Fibroblast of skin of right quadriceps (primary cell): ENCODE results near the gene HOXD4.

Source experiments
- DNase-seq: peaks from one replicate; pipeline ENCODE4 v3.0.0-alpha.2; 2013

HOXD4 gene

DNA sequence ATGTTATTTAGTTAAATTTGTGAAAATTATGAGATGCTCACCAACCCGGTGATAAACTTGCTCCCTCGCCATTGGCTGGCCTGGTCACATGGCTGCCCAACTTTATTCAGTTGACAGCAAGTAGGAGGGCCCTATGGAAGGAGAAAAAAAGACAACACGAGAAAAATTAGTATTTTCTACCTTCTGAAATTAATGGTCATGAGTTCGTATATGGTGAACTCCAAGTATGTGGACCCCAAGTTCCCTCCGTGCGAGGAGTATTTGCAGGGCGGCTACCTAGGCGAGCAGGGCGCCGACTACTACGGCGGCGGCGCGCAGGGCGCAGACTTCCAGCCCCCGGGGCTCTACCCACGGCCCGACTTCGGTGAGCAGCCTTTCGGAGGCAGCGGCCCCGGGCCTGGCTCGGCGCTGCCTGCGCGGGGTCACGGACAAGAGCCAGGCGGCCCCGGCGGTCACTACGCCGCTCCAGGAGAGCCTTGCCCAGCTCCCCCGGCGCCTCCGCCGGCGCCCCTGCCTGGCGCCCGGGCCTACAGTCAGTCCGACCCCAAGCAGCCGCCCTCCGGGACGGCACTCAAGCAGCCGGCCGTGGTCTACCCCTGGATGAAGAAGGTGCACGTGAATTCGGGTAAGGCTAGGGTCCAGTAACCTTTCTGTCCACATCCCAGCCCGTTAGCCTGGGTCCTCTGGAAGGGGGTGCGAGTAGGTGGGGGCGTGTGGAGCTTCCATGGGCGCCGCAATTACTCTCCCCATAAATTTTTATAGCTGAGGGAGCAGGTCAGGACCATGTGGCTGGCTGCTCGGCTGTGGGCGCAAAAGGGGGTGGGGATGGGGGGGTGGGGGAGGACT, at the start of gene HOXD4:
TSS of gene HOXD4 (plus strand) at position 109 of the 846 bp plus-strand sequence. CDS start at position 193, 84 bp downstream.
- DNase-seq, result no peak

DNA sequence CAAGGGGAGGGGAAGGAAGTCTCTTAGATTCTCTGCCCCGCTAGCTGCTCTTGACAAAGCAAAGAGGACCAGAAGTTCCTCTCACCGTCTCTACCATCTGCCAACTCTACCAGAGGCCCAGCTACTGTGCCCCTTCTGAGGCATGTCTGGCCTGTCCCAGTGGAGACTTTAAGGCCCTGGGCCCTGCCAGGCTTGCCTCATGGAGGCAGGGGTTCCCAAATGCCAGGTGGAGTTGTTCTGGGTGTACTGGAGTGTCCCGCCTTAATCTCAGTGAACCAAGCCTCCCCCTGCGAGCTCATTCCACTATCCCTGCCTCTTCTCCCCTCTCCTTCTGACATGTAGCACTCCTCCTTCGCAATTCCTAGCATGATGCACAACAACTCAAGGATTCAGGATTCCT, 49.5 kb upstream of the HOXD4 start:
- no peak for DNase-seq

DNA sequence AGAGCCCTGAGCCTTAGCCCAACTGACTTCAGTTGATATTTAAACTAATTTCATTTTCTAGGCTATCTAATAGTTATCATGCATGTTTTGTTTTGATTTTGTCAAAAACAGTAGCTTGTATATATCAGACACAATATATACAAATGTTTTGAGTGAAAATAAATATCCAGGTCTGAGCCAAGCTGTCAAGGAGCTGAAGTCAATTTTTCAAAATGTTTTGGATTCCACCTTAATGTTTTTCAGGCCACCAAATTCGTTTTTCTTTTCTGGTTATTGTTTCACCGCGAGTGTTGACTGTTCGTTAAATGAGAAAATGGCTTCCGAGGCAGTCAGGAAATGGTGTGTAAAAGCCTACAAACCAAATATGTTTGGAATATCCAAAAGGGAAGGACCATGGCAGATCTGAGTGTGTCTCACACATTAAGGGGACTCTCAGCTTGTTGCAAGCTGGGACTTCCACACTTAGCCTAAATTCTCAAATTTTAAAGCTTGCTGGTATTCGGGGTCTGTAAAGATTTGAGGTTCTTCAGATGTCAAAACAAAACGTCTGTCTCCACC, 49.0 kb upstream of the HOXD4 start:
- no peak for DNase-seq

DNA sequence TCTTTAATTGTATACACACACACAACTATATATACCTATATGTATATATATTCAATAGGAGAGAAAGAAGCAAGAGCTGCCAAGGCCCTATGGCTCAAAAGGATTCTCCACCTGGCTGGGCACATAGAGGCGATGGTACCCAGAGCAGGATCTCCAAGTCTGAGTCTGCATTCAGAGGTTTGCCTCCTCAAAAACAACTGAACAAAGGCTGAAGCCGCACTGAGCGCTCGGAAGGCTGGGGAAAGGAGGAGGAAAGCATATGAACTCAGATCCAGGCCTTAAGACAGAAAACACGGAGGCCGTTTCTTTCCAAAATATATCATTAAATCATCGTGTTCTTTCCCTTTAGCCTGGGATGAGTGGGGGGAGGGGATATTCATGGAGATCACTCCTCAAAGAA, 48.2 kb upstream of the HOXD4 start:
- no peak for DNase-seq

DNA sequence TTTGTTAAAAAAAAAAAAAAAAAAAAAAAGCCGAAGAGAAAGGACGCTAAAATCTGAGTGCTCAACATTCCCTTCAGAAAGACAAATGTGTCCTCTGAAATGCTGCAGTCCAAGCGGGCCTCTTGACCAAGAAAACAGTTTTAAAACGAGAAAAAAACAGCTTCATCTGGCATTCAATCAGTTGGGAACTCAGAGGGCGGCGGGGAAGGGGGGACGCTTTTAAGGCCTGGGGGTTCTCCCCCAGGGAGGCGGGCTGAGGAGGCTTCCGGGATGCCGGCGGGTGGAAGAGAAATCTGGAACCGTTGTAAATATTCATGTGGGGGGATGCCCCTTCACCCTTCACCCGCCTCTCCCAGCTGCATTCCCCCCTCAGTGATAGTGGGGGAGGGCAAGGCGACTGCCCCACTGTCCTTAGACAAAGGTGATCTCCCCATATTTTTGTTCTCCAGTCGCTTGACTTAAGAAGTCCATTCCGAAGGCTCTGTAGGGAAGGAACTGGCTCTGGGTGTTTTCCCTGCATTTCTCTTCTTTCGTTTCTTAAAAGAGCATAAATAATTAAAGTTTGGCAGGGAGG, 47.5 kb upstream of the HOXD4 start:
- DNase-seq, result no peak

DNA sequence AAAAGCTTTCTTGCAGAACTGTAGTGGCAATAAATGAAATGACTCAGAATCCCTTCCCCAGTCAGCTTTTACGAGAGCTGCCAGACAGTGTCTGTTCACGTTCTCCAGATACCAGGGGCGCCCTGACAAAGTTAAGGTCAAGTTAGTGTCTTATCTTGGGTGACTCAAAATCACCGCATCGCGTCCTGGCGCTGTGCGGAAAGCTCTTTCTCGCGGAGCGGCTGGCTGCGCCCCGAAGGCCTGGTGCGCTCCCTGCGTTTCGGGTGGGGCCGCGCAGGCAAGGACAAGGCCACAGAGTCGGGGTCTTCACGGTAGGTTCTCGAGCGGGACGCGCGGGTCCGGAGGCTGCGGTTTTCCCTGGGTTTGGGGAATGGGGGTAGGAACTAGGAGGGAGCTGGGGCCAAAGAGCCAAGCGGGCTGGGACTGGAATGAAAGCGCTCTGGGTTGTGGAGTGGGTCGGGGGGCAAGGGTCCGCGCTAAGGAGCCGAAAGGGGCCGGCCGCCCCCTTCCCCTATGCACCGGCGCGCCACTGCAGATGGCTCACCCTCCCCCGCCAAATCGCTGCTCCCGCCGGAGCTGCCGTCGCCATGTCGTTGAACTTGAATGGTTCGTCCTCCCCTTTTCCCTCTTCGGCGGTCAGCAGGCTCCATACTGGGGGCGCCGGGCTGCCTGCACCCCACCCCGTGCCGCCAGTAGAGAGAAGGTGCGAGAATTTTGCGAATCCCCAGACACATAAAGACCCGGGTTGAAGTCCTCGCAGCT, 46.9 kb upstream of the HOXD4 start:
- DNase-seq, result peak; percentile 83

DNA sequence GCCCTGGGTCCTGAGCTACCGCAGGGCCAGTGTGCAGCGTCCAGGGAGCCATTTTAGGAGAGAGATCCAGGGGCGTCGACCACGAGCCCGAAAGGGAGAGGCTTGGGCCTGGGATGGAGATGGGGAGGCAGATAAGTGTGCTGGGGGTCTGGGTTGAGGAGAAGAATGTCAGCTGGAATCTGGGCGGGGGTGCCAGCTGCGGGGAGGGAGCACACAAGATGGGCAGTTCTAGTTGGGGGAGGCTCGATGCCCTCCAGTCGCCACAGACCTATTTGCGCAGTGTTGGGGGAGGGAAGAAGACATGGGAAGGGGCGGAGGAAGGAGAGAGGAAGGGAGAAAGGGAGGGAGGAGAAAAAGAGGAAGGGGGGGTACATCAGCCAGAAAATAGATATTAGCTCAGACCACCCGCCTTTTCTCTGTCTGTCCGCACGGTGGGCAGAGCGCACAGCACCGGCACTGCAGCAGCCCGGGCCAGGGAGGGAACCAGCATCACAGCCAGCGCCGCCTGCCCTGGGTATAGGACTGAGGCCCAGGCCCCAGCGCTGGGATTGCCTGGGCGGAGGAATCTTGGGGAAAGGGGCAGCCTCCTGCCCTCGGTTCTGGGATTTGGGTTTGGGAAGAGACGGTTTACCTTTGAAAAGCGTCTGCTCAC, 46.1 kb upstream of the HOXD4 start:
- no peak for DNase-seq

DNA sequence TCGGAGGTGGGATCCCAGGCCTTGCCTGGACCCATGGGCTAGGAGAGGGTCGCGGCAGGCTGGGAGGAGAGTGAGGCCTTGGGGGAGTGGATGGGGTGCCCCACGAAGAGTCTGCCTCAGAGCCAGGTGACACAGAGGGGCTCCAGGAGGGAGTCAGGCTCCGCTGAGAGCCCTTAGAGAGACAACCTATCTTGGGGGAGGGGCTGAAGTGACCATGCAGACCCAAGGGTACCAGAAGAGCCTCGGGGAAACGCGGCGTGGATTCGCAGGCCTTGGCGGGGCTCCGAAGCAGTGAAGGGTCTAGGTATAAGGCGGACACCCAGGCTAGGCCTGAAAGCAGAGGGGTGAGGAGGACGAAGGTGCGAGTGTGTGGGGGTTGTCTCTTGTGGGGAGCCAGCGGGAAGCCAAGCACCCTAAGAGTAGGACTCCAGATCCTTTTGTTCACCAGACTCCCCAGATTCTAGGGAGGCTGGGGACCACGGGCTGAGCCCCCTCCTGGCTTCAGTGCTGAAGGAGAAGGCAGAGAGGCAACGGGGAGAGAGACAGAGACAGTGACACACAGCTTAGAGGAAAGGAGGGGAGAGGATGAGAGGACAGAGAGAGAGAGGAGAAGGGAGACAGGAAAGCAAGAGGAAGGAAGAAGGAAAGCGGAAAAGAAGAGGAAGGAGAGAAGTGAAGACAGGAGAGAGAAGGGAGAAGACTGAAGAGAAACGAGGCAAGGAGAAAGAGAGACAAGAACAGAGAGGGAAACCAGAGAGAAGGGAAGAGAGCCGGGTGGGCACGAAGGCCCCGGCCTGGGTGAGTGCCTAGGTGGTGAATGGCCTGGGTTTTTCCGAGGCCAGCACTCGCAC, 45.4 kb upstream of the HOXD4 start:
- DNase-seq, result no peak

DNA sequence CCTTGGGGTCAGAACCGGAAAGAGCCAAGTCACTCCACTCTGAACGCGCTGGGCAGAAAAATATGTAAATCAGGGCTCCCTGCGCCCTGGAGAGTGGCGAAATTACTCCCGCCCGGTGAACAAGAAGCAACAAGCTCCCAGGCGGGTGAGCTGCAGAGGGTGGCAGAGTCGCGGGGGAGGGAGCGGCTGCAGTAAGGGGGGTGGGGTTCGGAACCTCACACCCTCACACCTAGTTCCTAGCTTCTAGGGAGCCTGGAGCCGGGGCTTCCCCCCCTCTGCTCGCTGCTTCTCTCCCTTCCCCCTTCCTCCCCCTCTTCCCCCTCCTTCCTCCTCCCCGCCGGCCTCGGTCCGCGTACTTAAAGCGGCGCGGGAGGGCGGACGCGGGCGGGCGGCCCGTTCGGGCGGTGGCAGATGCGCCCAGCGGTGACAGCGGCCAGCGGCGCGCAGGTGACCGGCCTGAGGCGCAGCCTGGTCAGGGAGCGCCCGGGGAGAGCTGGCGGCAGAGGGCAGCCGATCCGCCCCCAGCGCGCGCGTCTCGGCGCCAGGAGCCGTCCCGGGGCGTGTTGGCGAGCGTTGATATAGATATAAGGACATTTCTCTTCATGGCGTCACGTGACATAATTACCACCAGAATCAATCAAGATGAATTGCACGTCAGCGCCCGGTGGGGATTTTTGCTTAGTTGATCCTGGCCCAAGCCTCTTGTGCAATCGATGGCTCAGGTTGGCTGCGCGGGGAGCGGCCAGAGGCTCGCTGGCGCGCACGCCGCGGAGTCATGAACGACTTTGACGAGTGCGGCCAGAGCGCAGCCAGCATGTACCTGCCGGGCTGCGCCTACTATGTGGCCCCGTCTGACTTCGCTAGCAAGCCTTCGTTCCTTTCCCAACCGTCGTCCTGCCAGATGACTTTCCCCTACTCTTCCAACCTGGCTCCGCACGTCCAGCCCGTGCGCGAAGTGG, 44.5 kb upstream of the HOXD4 start, which contains the start of gene HOXD11:
TSS of gene HOXD11 (plus strand) at position 700 of the 959 bp plus-strand sequence. CDS start at position 776, 76 bp downstream.
- DNase-seq, result peak; percentile 66

DNA sequence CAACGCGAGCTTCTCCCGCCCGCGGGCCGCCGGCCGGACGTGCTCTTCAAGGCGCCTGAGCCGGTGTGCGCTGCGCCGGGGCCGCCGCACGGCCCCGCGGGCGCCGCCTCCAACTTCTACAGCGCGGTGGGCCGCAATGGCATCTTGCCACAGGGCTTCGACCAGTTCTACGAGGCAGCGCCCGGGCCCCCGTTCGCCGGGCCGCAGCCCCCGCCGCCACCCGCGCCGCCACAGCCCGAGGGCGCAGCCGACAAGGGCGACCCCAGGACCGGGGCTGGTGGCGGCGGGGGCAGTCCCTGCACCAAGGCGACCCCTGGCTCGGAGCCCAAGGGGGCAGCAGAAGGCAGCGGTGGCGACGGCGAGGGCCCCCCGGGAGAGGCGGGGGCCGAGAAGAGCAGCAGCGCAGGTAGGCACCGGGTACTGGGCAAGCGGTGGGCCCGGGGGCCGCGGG, 43.6 kb upstream of the HOXD4 start:
- DNase-seq, result no peak

DNA sequence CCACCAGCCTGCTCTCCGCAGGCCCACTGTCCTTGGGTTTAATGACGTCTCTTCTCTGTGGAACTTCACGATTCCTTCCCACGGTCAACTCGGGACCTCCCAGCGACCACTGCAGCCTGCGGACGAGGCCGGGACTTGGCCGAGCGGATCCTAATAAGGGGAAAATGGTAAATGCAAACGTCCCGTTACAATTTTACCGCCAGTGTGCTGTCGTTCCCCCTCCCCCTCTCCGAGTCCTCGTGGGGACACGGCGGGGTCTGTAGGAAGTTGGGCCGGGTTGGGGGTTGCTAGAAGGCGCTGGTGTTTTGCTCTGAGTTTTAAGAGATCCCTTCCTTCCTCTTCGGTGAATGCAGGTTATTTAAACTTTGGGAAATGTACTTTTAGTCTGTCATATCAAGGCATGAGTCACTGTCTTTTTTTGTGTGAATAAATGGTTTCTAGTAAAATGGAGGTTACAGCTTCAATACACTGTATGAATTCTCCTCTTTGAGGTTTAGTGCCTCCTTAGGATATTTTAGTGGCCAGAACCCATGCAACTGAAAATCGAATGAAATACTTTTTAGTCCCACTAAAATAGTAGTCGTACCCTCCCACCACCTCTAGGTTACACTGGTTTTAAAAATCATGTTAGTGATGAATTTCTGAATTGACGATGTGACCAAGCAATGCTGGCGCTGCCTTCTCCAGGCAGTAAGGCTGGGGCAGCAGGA, 42.0 kb upstream of the HOXD4 start:
- no peak for DNase-seq

DNA sequence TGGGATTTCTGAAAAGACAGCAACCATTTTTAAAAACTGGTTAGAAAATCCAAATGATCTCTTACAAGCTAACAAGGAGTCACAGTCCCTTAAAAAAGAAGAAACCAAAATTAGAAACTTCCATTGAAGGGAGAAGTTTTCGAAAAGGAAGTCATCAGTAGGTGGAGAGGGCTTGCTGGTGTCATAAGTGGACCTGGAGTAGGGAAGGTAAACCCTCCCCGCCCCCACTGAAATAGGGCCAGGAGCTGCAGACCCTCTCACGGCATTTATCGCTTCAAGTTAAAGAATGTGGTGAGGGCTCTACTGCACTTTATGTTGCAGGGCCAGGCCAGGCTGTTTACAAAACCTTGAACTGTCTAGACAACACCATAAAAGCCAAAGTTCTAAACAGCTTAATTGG, 41.4 kb upstream of the HOXD4 start:
- DNase-seq, result no peak

DNA sequence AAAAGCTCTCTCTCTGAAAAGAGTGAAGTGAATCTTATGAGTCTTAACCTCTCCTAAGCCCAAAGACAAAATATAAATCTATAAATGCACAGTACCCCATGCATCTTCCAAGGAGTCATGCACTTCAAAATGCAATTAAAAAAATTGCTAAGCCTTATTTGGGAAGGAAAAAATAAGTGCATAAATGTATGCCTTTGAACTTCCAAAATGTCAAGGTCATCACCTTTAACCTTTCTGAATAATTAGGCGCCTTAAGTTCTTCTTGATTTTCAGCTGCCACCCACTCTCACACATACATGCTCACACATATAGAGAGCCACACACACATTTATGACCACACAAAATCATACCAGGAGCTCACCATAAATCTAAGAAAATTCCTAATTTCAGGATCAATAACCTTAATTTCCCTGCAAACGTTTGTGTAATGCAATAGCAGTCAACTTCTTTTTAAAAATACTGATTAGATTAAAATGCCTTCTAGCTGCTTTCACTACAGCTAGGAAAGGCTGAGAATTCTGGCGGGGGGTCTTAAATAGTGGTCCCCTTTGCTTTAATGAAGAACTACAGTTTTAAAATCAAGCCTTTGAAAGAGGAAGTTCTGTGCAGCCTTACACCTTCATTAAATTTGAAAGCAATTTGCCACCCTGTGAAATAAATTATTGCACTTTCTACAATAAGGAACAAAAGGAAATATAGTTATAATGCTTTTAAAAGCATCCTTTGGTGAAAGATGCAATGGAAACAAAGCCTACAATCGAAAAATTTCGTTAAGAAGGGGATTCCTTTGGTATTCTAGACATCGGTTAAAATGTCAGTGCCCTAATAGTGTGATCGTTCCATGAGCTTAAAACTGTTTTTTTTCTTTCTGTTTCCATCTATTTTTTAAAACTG, 40.7 kb upstream of the HOXD4 start:
- no peak for DNase-seq

DNA sequence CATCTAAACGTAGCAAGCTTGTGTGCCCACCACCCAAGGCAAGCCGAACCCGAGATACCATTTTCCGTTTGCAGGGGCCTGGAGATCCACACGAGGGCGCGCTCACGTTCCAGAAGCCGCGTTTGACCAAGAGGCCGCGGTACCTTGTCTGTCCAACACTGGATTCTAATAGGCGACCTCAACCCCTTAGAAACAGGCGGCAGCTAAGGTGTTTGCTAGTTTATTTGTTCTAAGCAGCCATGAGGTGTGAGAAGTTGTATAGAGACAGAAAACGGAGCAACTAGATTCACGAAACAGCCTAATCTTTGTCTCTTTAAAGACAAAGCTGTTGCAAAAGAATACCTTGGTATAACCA, 40.1 kb upstream of the HOXD4 start:
- DNase-seq, result peak; percentile 47

DNA sequence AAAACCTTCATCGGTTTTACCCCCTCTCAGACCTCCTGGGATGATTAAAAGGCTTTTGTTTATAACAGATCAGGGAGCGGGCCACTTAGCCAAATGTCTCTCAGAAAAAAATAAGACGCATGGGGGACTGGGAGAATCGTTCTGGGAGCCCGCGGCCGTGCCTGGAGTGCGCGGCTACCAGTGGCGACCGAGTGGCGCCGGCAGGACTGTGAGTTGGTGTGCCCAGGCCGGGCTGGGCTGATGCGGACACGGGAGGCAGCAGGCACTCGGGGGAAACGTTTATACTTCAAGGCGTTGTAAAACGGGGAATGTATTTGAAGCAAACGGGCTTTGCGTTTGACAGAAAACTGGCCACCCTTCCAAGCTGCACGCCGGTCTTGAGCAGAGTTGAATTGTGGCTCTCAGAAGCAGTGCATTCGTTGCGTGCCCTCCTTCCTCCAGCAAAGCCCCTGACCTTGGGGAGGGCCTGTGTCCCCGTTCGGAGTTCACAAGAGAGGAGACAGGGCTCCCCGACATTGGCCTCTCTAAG, 39.4 kb upstream of the HOXD4 start:
- no peak for DNase-seq

DNA sequence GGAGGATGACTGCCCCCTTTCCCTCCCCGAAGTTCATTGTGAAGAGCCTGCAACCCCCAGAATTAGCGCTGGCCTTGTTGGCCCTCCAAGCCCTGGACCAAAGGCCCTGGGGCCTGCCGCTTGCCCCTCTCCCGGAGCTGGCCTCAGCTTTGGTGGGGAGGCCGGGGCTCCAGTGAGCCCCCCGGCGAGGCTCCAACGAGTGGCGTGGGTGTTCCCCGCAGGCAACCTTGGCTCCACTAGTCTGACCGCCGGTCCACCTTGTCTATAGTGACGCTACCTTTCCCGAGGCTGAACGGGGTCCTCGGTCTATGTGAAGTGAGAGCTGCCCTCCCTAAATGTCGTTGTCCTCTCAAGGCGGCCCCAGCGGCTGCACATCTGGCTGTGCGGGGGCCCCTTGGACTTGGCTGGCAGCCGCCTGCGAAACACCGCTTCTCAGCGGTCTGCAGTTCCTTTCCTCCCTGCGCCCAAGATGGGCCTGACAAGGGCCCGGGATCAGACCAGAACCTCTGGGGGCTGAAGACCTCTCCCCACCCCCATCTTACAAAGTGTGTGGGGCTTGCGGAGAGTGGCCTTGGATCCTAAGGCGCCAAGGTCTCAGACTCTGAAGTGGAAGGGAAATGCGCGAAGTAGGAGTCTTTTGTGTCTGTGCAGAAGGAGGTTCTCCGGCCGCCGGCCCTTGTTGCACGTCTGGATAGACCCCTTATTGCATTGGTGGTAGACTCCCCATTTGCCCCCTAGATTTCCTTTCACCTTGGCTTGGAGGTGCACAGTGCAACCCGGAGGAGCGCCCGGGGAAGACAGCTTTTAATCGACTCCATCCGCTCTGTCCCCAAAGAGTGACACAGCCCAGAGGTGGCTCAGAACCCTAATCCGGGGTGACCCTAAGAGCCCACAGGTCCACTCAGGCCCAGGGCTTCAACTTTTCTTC, 38.7 kb upstream of the HOXD4 start:
- DNase-seq, result no peak
